Neural crest cell (in vitro differentiated cells): ENCODE data around the gene NTRK1. TPM values are rescaled to one million over a fixed set of nuclear protein-coding genes. Genes with fewer than 3 reads are reported as not detected.

Experiments used
- DNase-seq: peaks from one replicate; pipeline ENCODE4 v3.0.0; 2021; ENCODE audit warnings: low read depth, mixed read lengths, low spot score
- H3K27ac Mint-ChIP-seq: one replicate; pipeline ENCODE4 v1.8.0; 2021; ENCODE audit warnings: mild to moderate bottlenecking, mixed read lengths; ENCODE audit not compliant: unreplicated experiment
- H3K27me3 Mint-ChIP-seq: 2 replicates; pipeline ENCODE4 v1.8.0; 2021; ENCODE audit warnings: low read depth, mild to moderate bottlenecking, mixed read lengths
- H3K36me3 Mint-ChIP-seq: 2 replicates; pipeline ENCODE4 v1.8.0; 2021; ENCODE audit warnings: low read depth, mild to moderate bottlenecking, mixed read lengths
- H3K4me1 Mint-ChIP-seq: 2 replicates; pipeline ENCODE4 v1.8.0; 2021; ENCODE audit warnings: mixed read lengths
- H3K4me3 Mint-ChIP-seq: one replicate; pipeline ENCODE4 v1.8.0; 2021; ENCODE audit warnings: mild to moderate bottlenecking, mixed read lengths
- H3K9me3 Mint-ChIP-seq: 2 replicates; pipeline ENCODE4 v1.8.0; 2021; ENCODE audit warnings: mixed read lengths
- total RNA-seq: library from RNA; stranded (reverse); gene quantifications from 2 replicates; pipeline ENCODE4 v1.2.1, GENCODE V29; 2021
- TF ChIP-seq, protein P1 (sequence below): fragments of 200-600 bp; sonication (generic); conservative IDR thresholded peaks from 2 replicates; pipeline ENCODE4 v1.5.0; 2021; ENCODE audit warnings: antibody characterized with exemption, mild to moderate bottlenecking

Gene NTRK1
- total RNA-seq, 1 donor from 2014 or later = 0.21 TPM

DNA sequence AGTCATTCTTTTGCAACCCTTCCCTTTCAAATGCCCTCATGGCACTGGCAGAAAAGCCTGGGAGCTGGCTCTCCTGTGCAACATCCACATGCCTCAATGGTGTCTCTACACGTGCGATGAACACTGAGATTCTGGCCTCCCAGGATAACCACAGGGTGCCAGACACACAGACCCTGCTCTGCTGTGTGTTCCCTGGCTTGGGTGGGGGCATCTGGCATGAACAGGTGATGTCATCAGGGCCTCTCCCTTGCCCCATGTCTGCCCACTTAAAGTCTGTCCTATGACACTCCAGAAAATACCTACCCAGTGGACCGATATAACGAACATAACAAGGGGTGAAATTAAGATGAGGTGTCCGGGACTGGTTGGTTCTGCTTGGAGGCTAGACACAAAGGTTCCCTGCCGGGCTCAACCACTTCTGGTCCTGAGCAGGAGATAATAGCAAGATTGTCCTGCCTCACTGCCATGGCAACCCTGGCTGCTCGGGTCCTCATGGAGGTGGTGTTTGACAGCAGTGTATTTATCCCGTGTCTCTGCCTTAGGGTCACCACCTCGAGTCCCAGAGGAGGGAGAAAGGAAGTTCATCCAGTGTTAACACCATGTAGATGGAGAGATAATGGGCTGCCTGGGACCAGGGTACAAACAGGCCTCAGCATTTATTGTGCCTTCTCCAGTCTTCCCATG lies 21.1 kb upstream of the NTRK1 start:
- no peaks in the 10 kb centered on the region for H3K36me3 Mint-ChIP-seq
- peaks cover 6% of the 10 kb centered on the region for H3K9me3 Mint-ChIP-seq
- TF ChIP-seq, protein P1, sequence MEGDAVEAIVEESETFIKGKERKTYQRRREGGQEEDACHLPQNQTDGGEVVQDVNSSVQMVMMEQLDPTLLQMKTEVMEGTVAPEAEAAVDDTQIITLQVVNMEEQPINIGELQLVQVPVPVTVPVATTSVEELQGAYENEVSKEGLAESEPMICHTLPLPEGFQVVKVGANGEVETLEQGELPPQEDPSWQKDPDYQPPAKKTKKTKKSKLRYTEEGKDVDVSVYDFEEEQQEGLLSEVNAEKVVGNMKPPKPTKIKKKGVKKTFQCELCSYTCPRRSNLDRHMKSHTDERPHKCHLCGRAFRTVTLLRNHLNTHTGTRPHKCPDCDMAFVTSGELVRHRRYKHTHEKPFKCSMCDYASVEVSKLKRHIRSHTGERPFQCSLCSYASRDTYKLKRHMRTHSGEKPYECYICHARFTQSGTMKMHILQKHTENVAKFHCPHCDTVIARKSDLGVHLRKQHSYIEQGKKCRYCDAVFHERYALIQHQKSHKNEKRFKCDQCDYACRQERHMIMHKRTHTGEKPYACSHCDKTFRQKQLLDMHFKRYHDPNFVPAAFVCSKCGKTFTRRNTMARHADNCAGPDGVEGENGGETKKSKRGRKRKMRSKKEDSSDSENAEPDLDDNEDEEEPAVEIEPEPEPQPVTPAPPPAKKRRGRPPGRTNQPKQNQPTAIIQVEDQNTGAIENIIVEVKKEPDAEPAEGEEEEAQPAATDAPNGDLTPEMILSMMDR = no peak
- peaks cover 72% of the 10 kb centered on the region for H3K27me3 Mint-ChIP-seq
- H3K4me1 Mint-ChIP-seq = peaks cover 6% of the 10 kb centered on the region
- no peak overlapping the region for H3K27ac Mint-ChIP-seq
- H3K4me3 Mint-ChIP-seq = no peak overlapping the region
- DNase-seq = no peak

DNA sequence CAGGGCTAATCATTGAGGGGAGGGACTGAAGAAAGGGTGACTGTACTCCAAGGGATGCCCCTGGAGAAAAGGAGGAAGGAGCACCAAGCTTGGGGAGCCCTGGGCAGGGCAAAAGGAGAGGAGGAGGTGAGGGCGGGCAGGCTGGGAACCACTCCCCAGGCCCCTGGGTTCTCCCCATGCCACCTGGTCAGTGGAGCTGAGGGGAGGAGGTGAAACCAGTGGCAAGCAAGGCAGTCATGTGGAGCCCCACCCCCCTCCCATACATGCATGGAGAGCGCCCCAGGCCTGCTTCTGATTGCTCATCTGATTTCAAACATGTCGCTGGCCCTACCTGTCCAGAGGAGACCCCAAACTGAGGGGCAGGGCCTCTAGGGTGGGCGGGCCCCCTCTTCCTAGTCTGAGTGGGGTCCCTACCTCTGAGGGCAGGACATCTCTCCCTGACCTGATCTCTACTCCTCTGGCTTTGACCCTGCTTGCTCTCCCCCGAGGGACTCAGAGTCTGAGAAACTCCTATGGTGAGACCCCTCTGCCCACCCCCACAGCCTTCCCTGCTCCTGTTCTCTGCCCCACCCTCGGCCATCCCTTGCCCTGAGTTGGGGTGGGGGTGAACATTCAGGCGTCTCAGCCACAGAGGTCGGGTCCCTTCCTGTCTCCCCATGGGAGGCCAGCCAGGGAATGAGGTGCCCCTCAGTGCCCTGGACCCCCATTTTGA lies 20.3 kb upstream of the NTRK1 start:
- DNase-seq = no peak
- peaks cover 72% of the 10 kb centered on the region for H3K27me3 Mint-ChIP-seq
- peaks cover 6% of the 10 kb centered on the region for H3K4me1 Mint-ChIP-seq
- H3K36me3 Mint-ChIP-seq = no peaks in the 10 kb centered on the region
- TF ChIP-seq, protein P1 = no peak
- H3K27ac Mint-ChIP-seq = no peak overlapping the region
- no peak overlapping the region for H3K4me3 Mint-ChIP-seq
- H3K9me3 Mint-ChIP-seq = peaks cover 6% of the 10 kb centered on the region

DNA sequence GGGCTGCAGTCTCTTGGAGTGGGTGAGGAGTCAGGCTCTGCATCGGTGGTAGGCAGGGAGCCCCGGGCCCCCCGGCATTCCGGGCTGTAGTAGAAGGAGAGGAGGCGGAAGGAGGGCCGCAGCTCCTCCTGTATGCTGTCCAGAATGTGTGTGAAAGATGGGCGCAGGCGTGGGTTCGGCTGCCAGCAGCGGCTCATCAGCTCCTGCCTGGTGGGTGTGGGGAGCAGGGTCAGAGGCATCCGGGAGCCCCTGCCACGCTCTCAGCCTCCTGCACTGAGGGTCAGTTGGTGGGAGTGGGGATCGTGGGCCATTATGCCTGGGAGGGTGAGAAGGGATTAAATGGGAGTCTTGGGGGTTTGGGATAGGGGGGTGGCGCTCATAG lies 19.8 kb upstream of the NTRK1 start:
- Mint-ChIP-seq H3K27me3 (peaks cover 72% of the 10 kb centered on the region), H3K4me3 (no peak overlapping the region), H3K36me3 (no peaks in the 10 kb centered on the region), H3K4me1 (peaks cover 6% of the 10 kb centered on the region), H3K9me3 (peaks cover 6% of the 10 kb centered on the region), H3K27ac (no peak overlapping the region)
- no peak for DNase-seq
- TF ChIP-seq, protein P1 = no peak

DNA sequence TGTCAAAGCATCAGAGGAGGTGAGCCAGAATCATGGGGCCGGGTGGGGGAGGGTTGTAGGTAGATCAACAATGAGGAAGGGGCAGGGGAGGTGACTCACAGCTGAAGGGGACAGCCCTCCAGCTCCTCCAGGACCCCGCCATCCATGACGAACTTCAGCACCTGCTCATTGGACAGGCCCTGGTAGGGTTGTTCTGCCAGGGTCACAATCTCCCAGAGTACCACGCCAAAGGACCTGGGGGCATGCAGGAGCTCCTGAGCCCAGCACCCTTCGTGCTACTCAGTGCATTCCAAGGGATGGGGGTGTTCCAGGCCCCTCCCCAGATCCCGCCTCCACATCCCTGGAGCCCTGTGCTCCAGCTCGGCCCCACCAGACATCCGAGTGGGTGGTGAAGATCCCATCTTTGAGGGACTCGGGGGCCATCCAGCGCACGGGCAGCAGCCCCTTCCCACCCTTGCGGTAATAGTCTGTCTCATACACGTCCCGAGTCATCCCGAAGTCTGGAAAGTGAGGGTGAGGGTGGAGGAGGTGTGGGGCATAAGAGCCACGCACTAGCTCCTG lies 19.3 kb upstream of the NTRK1 start:
- no peaks in the 10 kb centered on the region for H3K36me3 Mint-ChIP-seq
- H3K9me3 Mint-ChIP-seq = peaks cover 6% of the 10 kb centered on the region
- H3K27ac Mint-ChIP-seq = no peak overlapping the region
- no peak for DNase-seq
- TF ChIP-seq, protein P1 = no peak
- peaks cover 6% of the 10 kb centered on the region for H3K4me1 Mint-ChIP-seq
- no peak overlapping the region for H3K4me3 Mint-ChIP-seq
- peaks cover 72% of the 10 kb centered on the region for H3K27me3 Mint-ChIP-seq

DNA sequence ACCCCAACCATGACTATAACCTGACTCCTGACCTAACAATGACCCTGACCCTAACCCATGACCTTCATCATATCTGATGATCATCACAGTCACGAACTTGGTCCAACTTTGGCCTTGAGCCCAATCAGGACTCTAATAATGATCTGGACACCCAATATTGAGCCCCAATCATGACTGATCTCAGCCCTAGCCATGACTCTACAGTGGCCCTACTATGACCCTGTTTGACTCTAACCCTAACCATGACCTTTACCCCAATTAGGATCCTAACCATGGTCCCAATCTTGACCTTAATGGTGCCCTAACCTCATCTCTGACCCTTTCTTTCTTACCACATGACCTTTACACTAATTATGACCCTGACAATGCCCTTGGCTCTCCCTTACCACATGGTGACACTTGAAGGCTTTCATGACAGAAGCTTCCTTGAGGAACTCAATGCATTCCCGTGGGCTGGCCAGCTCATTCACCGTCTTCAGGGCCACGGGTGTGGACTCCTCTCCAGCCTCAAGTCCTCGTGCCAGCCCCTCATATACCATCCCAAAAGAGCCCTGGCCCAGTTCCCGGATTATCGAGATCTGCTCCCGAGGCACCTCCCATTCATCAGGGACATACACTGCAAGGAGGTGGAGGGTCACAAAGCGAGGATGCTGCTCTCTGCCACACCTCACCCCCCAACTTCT lies 17.9 kb upstream of the NTRK1 start:
- DNase-seq = no peak
- Mint-ChIP-seq H3K4me1 (peaks cover 6% of the 10 kb centered on the region), H3K27ac (no peak overlapping the region), H3K27me3 (peaks cover 73% of the 10 kb centered on the region), H3K9me3 (peaks cover 6% of the 10 kb centered on the region), H3K4me3 (no peak overlapping the region), H3K36me3 (no peaks in the 10 kb centered on the region)
- TF ChIP-seq, protein P1 = no peak
